AG10803 (cell line): ENCODE measurements around the gene UQCR10.

ENCODE experiments used
- DNase-seq: peaks from one replicate; pipeline ENCODE4 v3.0.0; 2010; ENCODE audit warnings: low read depth
- H3K4me3 ChIP-seq: 2 replicates; pipeline ENCODE4 v1.5.1; 2011; ENCODE audit warnings: mild to moderate bottlenecking, low read length, control low read depth
- CTCF ChIP-seq: conservative IDR thresholded peaks from 2 replicates; pipeline ENCODE4 v1.5.1; 2011; ENCODE audit warnings: mild to moderate bottlenecking, low read length, control low read depth, inconsistent platforms

The UQCR10 gene

GRCh38 chr22:29767171-29768051 lies at the start of gene UQCR10:
UQCR10 (plus strand) TSS chr22:29767369; CDS start chr22:29767399, 30 bp downstream.
- DNase-seq, result peak; percentile 89
- peak within 1 kb of the TSS; percentile 100 for H3K4me3 ChIP-seq
- TF ChIP-seq CTCF, result no peak

DNA sequence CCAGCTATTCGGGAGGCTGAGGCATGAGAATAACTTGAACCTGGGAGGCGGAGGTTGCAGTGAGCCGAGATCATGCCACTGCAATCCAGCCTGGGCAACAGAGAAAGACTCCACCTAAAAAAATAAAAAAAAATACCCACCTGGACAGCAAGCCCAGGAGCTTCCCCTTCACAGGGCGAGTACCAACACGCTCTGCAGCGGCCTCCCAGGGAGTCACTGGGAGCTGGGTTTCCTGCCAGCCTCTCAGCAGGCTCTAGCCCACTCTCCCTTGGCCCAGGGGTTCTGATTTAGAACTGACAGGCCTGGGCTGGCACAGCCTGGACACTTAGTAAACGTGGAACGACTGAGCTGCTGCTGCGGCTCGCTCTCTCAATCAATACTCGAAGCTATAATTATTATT lies 49.4 kb upstream of the UQCR10 start:
- no peak for DNase-seq
- H3K4me3 ChIP-seq, result no peak overlapping the region
- no peak for TF ChIP-seq CTCF

GRCh38 chr22:29718949-29719898 lies 47.9 kb upstream of the UQCR10 start:
- no peak for TF ChIP-seq CTCF
- no peak overlapping the region for H3K4me3 ChIP-seq
- no peak for DNase-seq

DNA sequence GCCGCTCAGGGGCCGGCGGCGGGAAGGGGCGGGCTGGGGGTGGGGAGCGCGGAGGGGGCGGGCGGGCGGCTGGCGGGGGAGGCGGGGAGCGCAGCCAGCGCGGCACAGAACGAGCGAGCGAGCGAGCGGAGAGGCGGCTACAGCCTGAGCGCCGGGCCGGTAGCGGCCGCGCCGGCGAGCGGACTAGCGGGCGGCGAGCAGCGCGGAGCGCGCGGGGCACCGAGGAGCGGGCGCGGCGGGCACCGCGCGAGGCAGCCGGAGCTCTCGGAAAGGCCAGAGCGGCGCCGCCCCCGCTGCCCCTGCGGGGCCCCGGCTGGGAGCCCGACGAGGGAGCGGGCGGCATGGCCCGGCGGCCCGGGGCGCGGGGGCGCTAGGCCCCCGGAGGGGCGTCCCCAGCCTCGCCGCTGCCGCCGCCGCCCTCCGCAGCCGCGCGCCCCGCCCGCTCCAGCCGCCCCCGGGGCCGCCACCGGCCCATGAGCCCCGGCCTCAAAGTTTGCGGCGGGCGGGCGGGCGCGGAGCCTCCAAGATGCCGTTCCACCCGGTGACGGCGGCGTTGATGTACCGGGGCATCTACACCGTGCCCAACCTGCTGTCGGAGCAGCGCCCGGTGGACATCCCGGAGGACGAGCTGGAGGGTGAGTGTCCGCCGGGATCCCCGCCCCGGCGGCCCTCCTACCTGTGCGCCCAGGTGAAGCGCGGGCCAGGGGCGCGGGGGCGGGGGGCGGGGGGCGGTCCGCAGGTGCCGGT lies 47.1 kb upstream of the UQCR10 start, which contains the start of gene CABP7:
Gene CABP7, plus strand, starts transcription at position 105 of the 747 bp plus-strand sequence. Its CDS starts 422 bp downstream, at position 527.
- no peak for DNase-seq
- no peak within 1 kb of the TSS for H3K4me3 ChIP-seq
- TF ChIP-seq CTCF, result no peak

- TF ChIP-seq CTCF, result no peak
- no peak for DNase-seq
- H3K4me3 ChIP-seq, result no peak overlapping the region
These were observed 46.3 kb upstream of the UQCR10 start for GRCh38 chr22:29720811-29721323.

- no peak for DNase-seq
- no peak for TF ChIP-seq CTCF
- H3K4me3 ChIP-seq, result no peak overlapping the region
These were observed 45.0 kb upstream of the UQCR10 start for GRCh38 chr22:29722151-29722550.
